Measurements from ENCODE around the gene GPR143. TPM values are rescaled to one million over a fixed set of nuclear protein-coding genes. Genes with fewer than 3 reads are reported as not detected.

GPR143 gene
- total RNA-seq, 2 experiments from 2014 or later = not detected

DNA sequence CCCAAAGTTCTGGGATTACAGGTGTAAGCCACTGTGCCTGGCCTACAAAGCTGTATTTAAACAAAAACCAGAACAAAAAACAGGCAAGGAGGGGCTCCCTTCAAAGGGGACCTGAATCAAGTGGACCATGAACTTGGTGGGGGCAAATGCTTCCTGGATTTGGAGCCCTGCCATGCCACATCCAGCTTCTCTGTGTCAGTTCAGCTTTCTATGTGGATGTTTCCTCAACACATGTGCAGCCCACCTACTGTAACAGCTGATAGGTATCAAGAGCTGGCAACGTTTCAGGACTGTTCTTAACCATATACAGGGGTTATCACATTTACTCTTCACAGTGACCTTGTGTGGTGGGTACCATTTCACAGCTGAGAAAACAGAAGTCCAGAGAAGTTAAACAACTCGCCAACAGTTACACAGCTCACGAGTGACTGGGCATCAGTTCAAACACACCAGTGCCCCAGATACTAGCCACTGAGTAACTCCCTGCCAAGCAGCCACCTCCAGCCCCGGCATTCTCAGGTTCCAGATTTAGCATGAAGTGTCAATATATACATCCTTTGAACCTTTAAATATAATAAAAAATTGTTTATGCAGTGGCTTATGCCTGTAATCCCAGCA, 7.5 kb downstream of the GPR143 start:
- Mint-ChIP-seq H3K27me3 (peaks cover 3% of the 10 kb centered on the region), H3K27ac (no peak overlapping the region), H3K36me3 (no peaks in the 10 kb centered on the region), H3K4me1 (ENCODE audit: low read depth) (no peaks in the 10 kb centered on the region), H3K9me3 (peaks cover 2% of the 10 kb centered on the region), H3K4me3 (no peak overlapping the region)
- ChIA-PET CTCF (no interaction called here), POLR2A (no interaction called here)
- intact Hi-C loops (cut with micrococcal nuclease) = no loop called here
- no peak for DNase-seq

DNA sequence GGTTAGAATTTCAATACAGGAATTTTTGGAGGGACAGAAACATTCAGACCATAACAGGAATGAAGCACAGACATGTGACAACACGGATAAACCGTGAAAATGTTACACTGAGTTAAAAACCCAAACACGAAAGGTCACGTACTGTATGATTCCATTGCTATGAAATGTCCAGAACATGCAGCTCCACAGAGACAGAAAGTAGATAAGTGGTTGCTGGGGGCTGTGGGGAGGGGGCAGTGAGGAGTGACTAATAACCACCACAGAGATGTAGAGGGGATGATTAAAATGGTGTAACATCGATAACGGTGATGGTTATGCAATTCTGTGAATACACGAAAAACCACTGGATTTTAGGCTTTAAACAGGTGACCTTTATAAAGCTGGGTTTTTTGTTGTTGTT, 8.3 kb downstream of the GPR143 start:
- Mint-ChIP-seq H3K27me3 (peaks cover 3% of the 10 kb centered on the region), H3K36me3 (no peaks in the 10 kb centered on the region), H3K4me3 (no peak overlapping the region), H3K27ac (no peak overlapping the region), H3K9me3 (peaks cover 2% of the 10 kb centered on the region), H3K4me1 (ENCODE audit: low read depth) (no peaks in the 10 kb centered on the region)
- intact Hi-C loops (cut with micrococcal nuclease) = no loop called here
- no peak for DNase-seq
- CTCF ChIA-PET = no interaction called here
- POLR2A ChIA-PET = no interaction called here

DNA sequence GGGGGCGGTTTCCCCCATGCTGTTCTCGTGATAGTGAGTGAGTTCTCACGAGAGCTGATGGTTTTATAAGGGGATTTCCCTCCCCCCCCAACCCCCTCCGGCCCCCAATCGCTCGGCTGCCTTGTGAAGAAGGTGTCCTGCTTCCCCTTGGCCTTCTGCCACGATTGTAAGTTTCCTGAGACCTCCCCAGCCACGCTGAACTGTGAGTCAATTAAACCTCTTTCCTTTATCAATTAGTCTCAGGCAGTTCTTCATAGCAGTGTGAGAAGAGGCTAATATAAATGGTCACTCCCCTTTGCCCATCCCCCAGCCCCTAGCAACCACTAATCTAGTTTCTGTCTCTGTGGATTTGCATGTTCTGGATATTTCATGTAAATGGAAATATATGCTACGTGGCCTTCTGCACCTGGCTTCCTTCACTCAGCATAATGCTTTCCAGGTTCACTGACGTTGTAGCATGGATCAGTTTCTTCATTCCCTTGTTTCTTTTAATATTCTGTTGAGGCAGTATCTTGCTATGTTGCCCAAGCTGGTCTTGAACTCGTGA, 16.4 kb downstream of the GPR143 start:
- CTCF ChIA-PET = no interaction called here
- H3K27me3 Mint-ChIP-seq = no peaks in the 10 kb centered on the region
- H3K36me3 Mint-ChIP-seq = peaks cover 6% of the 10 kb centered on the region
- H3K4me1 Mint-ChIP-seq (ENCODE audit: low read depth) = peaks cover 7% of the 10 kb centered on the region
- peaks cover 6% of the 10 kb centered on the region for H3K9me3 Mint-ChIP-seq
- intact Hi-C loops (cut with micrococcal nuclease) = no loop called here
- H3K4me3 Mint-ChIP-seq = no peak overlapping the region
- no peak overlapping the region for H3K27ac Mint-ChIP-seq
- POLR2A ChIA-PET = no interaction called here
- DNase-seq = no peak

DNA sequence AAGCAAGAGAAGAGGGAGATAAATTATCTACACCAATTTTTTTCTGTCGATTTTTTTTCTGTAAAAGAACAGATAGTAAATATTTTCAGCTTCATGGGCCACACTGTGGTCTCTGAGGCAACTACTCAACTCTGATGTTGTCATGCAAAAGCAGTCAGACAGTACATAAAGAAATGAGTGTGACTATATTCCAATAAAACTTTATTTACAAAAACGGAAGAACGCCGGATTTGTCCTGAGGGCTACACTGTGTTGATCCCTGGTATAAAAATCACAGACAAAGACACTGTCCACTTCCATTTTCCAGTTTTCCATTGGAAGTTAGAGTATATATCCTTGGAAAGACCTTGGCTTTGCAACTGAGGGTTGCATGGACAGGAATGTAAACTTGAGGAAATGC, 18.0 kb downstream of the GPR143 start:
- Mint-ChIP-seq H3K4me1 (ENCODE audit: low read depth) (peaks cover 7% of the 10 kb centered on the region), H3K27ac (no peak overlapping the region), H3K4me3 (no peak overlapping the region), H3K9me3 (peaks cover 6% of the 10 kb centered on the region), H3K36me3 (peaks cover 6% of the 10 kb centered on the region), H3K27me3 (no peaks in the 10 kb centered on the region)
- ChIA-PET CTCF (no interaction called here), POLR2A (no interaction called here)
- no peak for DNase-seq
- intact Hi-C loops (cut with micrococcal nuclease) = no loop called here

DNA sequence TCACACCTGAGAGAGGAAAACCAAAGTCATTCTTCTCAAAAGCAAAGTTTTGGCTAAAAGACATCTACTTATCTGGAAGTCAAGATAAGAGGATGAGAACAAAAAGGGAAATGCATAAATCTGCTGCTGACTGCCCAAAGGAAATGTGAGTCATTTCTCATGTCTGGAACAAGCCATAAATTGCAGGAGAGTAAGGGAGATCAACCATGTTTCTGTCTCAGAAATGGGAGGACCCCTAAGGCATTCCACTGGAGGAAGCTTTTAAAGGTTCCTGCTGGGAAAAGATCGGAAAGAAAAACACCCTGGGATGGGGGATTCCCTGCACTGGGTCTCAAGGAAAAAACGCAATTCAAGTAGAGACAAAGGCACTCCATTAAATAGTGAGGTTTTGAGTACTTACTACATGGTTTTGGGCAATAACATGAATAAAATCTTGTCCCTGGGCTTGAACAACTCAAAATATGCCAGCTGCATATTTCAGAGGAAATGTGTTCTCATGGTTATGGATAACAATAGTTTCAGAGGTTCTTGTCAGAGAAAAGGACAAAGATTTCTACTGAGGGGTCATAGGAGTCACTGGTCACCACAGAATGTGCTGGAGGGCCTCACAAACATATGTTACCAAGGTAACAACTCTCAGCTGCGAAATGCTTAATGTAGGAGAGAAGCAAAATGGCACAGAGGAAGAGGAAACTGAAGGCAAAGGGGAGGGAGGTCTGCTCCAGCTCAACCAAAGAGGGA, 19.3 kb downstream of the GPR143 start:
- H3K27me3 Mint-ChIP-seq = no peaks in the 10 kb centered on the region
- H3K4me1 Mint-ChIP-seq (ENCODE audit: low read depth) = peaks cover 7% of the 10 kb centered on the region
- intact Hi-C loops (cut with micrococcal nuclease) = no loop called here
- no peak overlapping the region for H3K27ac Mint-ChIP-seq
- H3K9me3 Mint-ChIP-seq = peaks cover 6% of the 10 kb centered on the region
- peaks cover 6% of the 10 kb centered on the region for H3K36me3 Mint-ChIP-seq
- POLR2A ChIA-PET = no interaction called here
- DNase-seq = no peak
- no peak overlapping the region for H3K4me3 Mint-ChIP-seq
- CTCF ChIA-PET = no interaction called here

DNA sequence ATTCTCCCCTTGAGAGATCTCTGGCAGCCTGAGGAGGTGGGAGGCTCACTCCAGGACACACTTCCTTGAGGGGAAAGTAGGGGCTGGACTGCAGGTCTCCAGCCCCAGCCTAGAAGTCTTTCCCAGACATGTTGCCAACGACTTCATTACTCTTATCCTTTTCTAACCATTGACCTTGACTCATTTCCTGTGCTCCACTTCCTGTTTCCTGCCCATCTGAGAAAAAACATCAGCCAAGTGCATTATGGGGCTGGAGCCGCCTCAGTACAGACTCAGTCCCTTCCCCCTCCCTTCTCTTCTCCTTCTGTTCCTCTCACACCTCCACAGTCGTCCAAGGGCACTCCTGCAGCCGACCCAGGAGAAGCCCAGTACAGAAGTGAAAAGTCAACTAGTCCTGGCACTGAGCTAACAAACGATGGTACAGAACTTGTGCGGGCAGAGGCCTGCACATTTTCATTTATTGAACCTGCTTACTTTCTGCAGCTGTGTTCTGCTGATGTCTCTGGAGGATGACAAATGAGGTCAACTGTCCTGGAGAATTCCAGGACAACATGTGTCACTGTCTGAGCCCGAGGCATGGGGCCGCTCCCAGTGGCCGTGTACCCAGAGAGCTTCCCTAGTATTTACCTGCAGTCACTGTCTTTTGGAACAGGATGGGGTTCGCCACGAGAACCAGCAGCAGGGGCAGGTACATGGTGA, 20.1 kb downstream of the GPR143 start:
- peak overlapping the region; percentile 43 for H3K27ac Mint-ChIP-seq

DNA sequence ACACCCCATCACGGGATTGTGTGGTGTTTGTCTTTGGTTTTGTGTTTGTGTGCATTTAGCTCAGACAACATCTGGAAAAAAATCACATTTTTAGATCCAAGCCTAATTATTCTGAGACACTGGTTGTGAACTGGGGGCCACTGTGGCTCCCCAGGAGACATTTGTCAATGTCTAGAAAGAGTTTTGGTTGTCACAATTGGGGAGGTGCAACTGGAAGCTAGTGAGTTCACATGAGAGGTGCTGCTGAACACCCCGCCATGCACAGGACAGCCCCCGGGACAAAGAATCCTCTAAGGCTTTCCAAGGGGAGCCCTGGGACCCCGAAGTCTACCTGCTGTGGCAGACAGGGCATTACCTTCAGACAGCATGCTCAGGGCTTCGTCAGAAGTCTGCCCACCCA, 26.5 kb downstream of the GPR143 start:
- H3K9me3 Mint-ChIP-seq = no peaks in the 10 kb centered on the region
- ChIA-PET CTCF (no interaction called here), POLR2A (no interaction called here)
- H3K4me1 Mint-ChIP-seq (ENCODE audit: low read depth) = no peaks in the 10 kb centered on the region
- intact Hi-C loops (cut with micrococcal nuclease) = no loop called here
- no peaks in the 10 kb centered on the region for H3K36me3 Mint-ChIP-seq
- H3K27ac Mint-ChIP-seq = no peak overlapping the region
- H3K27me3 Mint-ChIP-seq = no peaks in the 10 kb centered on the region
- H3K4me3 Mint-ChIP-seq = no peak overlapping the region
- no peak for DNase-seq

More for the DNA sequence above, 20.1 kb downstream of the GPR143 start:
- H3K9me3 Mint-ChIP-seq = peaks cover 6% of the 10 kb centered on the region
- H3K36me3 Mint-ChIP-seq = peaks cover 6% of the 10 kb centered on the region
- no peaks in the 10 kb centered on the region for H3K27me3 Mint-ChIP-seq
- H3K4me1 Mint-ChIP-seq (ENCODE audit: low read depth) = peaks cover 7% of the 10 kb centered on the region
- H3K4me3 Mint-ChIP-seq = no peak overlapping the region
- DNase-seq = peak; percentile 12
- ChIA-PET POLR2A (no interaction called here), CTCF (no interaction called here)
- intact Hi-C loops (cut with micrococcal nuclease) = no loop called here

DNA sequence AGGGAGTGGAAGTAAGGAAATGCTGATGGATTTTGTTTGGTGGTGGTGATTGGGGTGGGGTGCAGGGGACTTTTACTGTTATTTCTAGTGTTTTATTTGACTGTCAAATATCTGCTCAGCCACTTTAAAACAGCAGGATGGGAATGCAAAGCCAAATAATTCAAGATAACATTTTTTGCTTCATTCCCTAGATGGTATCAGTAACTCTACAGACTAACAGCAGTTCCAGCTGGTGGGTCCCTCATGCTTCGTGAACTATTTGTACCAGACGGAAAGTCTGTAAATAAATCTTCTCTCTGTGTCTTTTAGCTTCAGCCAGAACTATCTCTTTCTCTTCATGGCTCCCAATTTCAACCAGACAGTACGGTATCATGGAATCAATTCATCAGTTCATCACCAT, 27.5 kb downstream of the GPR143 start:
- POLR2A ChIA-PET = no interaction called here
- Mint-ChIP-seq H3K27ac (no peak overlapping the region), H3K4me1 (ENCODE audit: low read depth) (no peaks in the 10 kb centered on the region), H3K27me3 (no peaks in the 10 kb centered on the region), H3K9me3 (no peaks in the 10 kb centered on the region), H3K36me3 (no peaks in the 10 kb centered on the region), H3K4me3 (no peak overlapping the region)
- intact Hi-C loops (cut with micrococcal nuclease) = no loop called here
- no peak for DNase-seq
- CTCF ChIA-PET = no interaction called here

DNA sequence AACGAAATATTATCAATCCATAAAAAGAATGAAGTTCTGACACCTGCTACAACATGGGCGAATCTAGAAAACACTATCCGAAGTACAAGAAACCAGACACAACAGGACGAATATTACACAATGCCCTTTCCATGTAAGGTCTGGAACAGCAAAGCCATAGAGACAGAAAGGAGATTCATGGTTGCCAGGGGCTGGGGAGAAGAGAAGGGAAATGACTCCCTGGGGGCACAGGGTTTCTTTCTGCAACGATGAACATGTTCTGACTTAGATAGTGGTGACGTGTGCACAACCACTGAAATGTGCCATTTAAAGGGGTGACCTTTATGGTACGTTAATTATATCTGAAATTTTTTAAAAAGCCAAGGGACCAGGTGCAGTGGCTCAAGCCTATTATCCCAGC, 28.3 kb downstream of the GPR143 start:
- Mint-ChIP-seq H3K27me3 (no peaks in the 10 kb centered on the region), H3K36me3 (no peaks in the 10 kb centered on the region)

DNA sequence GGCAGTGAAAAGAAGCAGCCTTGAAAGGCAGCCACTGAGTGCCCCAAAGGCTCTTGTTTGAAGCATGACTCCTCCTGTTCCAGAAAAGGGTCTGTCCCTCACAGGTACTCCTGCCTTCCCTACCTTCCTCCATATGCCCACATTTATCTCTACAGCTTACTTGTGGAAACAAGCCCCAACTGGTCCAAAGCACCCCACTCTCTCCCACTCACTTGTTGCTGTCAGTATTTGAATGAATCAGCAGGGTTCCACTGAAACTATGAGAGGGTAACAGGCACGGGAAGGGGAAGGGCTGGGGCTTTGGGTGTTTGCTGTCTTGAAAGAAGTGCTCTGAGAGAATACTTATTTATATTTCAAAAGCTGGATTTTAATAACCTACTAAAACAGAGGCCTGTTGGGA, 34.9 kb downstream of the GPR143 start:
- no peaks in the 10 kb centered on the region for H3K36me3 Mint-ChIP-seq
- POLR2A ChIA-PET = no interaction called here
- H3K27ac Mint-ChIP-seq = no peak overlapping the region
- no peaks in the 10 kb centered on the region for H3K4me1 Mint-ChIP-seq (ENCODE audit: low read depth)
- DNase-seq = peak; percentile 14
- peaks cover 17% of the 10 kb centered on the region for H3K9me3 Mint-ChIP-seq
- intact Hi-C loops (cut with micrococcal nuclease) = no loop called here
- peaks cover 2% of the 10 kb centered on the region for H3K27me3 Mint-ChIP-seq
- CTCF ChIA-PET = no interaction called here
- no peak overlapping the region for H3K4me3 Mint-ChIP-seq

More for the DNA sequence above, 28.3 kb downstream of the GPR143 start:
- Mint-ChIP-seq H3K4me1 (ENCODE audit: low read depth) (no peaks in the 10 kb centered on the region), H3K4me3 (no peak overlapping the region), H3K27ac (no peak overlapping the region), H3K9me3 (no peaks in the 10 kb centered on the region)
- intact Hi-C loops (cut with micrococcal nuclease) = no loop called here
- ChIA-PET POLR2A (no interaction called here), CTCF (no interaction called here)
- DNase-seq = no peak

DNA sequence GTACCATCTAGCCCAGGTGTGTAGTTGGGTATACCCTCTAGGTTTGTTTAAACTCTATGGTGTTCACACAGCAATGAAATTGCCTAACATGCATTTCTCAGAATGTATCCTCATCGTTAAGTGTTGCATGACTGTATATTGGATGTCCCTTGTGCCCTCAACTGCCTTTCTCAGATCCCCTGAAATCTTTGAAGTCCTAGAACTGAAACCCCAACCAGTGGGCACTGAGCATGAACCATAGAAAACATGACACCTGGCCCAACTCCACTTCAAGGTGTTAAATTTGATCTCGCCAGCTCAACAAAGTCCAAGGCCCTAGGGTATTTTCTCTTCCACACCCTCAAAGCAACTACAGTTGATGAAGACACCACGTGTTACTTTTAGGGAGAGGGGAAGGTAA, 35.6 kb downstream of the GPR143 start:
- CTCF ChIA-PET = no interaction called here
- intact Hi-C loops (cut with micrococcal nuclease) = no loop called here
- Mint-ChIP-seq H3K27ac (no peak overlapping the region), H3K9me3 (peaks cover 17% of the 10 kb centered on the region), H3K4me1 (ENCODE audit: low read depth) (no peaks in the 10 kb centered on the region), H3K27me3 (peaks cover 2% of the 10 kb centered on the region), H3K36me3 (no peaks in the 10 kb centered on the region), H3K4me3 (no peak overlapping the region)
- no peak for DNase-seq
- POLR2A ChIA-PET = no interaction called here

DNA sequence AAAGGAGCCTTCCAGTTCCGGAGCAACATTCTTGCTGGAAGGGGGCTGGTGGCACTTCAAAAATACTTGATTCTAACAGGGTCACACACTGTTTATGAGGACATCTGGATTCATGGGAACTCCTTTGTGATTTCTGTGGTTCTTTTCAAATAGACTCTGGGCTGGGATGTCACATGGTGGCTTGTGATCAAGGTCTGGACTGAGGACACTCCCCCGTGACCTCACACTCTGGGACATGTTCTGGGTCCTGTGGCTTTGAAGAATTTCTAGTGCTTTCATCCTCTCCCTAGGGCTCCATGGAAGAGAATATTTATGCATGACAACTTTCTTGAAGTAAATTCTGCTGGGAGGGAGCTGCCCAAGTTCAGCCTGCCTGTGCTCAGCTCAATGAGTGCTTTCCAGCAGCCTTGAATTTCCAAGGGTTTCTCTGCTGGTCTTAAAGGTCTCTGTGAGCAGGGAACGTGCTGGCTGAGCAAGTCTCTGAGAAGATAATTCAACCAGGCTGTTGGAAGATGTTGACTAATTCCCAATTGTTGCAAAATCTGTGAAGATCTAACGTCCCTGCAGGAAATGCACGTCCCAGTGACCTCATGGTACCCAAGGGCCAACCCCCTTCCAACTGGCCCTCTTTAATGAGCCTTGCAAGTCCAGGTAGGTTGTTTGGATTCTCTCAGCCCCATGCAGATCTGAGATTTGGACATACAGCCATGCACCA, 36.3 kb downstream of the GPR143 start:
- ChIA-PET CTCF (no interaction called here), POLR2A (no interaction called here)
- DNase-seq = no peak
- H3K27ac Mint-ChIP-seq = no peak overlapping the region
- no peak overlapping the region for H3K4me3 Mint-ChIP-seq
- peaks cover 17% of the 10 kb centered on the region for H3K9me3 Mint-ChIP-seq
- peaks cover 2% of the 10 kb centered on the region for H3K27me3 Mint-ChIP-seq
- intact Hi-C loops (cut with micrococcal nuclease) = no loop called here
- H3K4me1 Mint-ChIP-seq (ENCODE audit: low read depth) = no peaks in the 10 kb centered on the region
- no peaks in the 10 kb centered on the region for H3K36me3 Mint-ChIP-seq
